H1 (cell line): ENCODE data around the gene GGT6. TPM values are rescaled to one million over a fixed set of nuclear protein-coding genes. Genes with fewer than 3 reads are reported as not detected.
A peak's percentile ranks its signal among the peaks of the same experiment; 100 is the strongest.

Source experiments
- CTCF ChIA-PET: fragments of 300-600 bp; sonication (Branson Sonifier 250); formaldehyde crosslinking; loops from one replicate; lab custom pipeline; 2021; ENCODE audit not compliant: partially characterized antibody; lab: Charles Lee
- POLR2A ChIA-PET: fragments of 300-600 bp; sonication (Branson Sonifier 250); formaldehyde crosslinking; loops from one replicate; lab custom pipeline; 2021; ENCODE audit warnings: inconsistent platforms; ENCODE audit not compliant: partially characterized antibody; lab: Charles Lee
- DNase-seq, 2 experiments: peaks; one replicate each; pipeline versions ENCODE4 v3.0.0 to v3.0.0-alpha.2; 2010 to 2022; ENCODE audit warnings: low spot score in 2 of 2, low read depth in 1 of 2, mixed read lengths in 1 of 2
- FAIRE-seq: peaks from 2 replicates; lab custom pipeline; 2011; peaks lifted over from hg19 to GRCh38; lab: Jason Lieb, UNC
- H2AFZ ChIP-seq: 2 replicates; pipeline ENCODE4 v1.8.1; 2012; ENCODE audit warnings: low read length, inconsistent platforms
- H2AK5ac ChIP-seq: 2 replicates; pipeline ENCODE4 v1.6.1; 2013; ENCODE audit warnings: low read depth, low read length
- H2BK120ac ChIP-seq: replicated peaks from 2 replicates; pipeline ENCODE3; 2013; ENCODE audit warnings: low read depth, low read length, inconsistent platforms
- H2BK12ac ChIP-seq: 2 replicates; pipeline ENCODE4 v1.6.1; 2013; ENCODE audit warnings: low read depth, low read length
- H2BK15ac ChIP-seq: 2 replicates; pipeline ENCODE4 v1.6.1; 2013; ENCODE audit warnings: low read length
- H2BK20ac ChIP-seq: 2 replicates; pipeline ENCODE4 v1.6.1; 2013; ENCODE audit warnings: low read length
- H2BK5ac ChIP-seq: 2 replicates; pipeline ENCODE4 v1.6.1; 2013; ENCODE audit warnings: low read depth, low read length
- H3K14ac ChIP-seq: 2 replicates; pipeline ENCODE4 v1.6.1; 2013; ENCODE audit warnings: inconsistent platforms; ENCODE audit not compliant: insufficient read length
- H3K18ac ChIP-seq: 2 replicates; pipeline ENCODE4 v1.6.1; 2013; ENCODE audit warnings: low read length; ENCODE audit errors: extremely low read depth
- H3K23ac ChIP-seq: 2 replicates; pipeline ENCODE4 v1.6.1; 2013; ENCODE audit warnings: inconsistent platforms; ENCODE audit not compliant: insufficient read length
- H3K23me2 ChIP-seq: 2 replicates; pipeline ENCODE4 v1.6.1; 2013; ENCODE audit warnings: low read depth, low read length
- H3K27ac ChIP-seq: 2 replicates; pipeline ENCODE4 v1.6.1; 2011; ENCODE audit warnings: low read depth, low read length, inconsistent platforms
- H3K27me3 ChIP-seq, 4 experiments: replicated peaks in 1 of 4; 1 replicate in 1 of 4; 2 replicates in 3 of 4; pipeline versions ENCODE4 v1.6.1 to v1.8.1; 2011 to 2013; ENCODE audit warnings: low read length in 3 of 4, mild to moderate bottlenecking in 3 of 4, inconsistent platforms in 2 of 4, mixed read lengths in 2 of 4, moderate library complexity in 1 of 4; ENCODE audit not compliant: control insufficient read depth in 3 of 4, insufficient read depth in 3 of 4; ENCODE audit errors: extremely low read depth in 1 of 4
- H3K36me3 ChIP-seq, 4 experiments: 2 replicates each; pipeline versions ENCODE4 v1.6.1 to v1.8.1; 2011 to 2013; ENCODE audit warnings: mild to moderate bottlenecking in 4 of 4, low read length in 3 of 4, moderate library complexity in 2 of 4, control low read depth in 1 of 4, inconsistent platforms in 1 of 4; ENCODE audit not compliant: insufficient read depth in 4 of 4, control insufficient read depth in 2 of 4
- H3K4ac ChIP-seq: replicated peaks from 2 replicates; pipeline ENCODE3; 2013; ENCODE audit warnings: low read length, low read depth, mixed read lengths, inconsistent platforms; ENCODE audit not compliant: insufficient read length
- H3K4me1 ChIP-seq, 4 experiments: replicated peaks in 1 of 4; 1 replicate in 1 of 4; 2 replicates in 3 of 4; pipeline versions ENCODE4 v1.6.1 to v1.8.1; 2011 to 2013; ENCODE audit warnings: low read length in 3 of 4, inconsistent platforms in 2 of 4, mixed read lengths in 1 of 4; ENCODE audit not compliant: insufficient read depth in 4 of 4, control insufficient read depth in 3 of 4
- H3K4me2 ChIP-seq, 2 experiments: 2 replicates each; pipeline versions ENCODE4 v1.6.1 to v1.8.1; 2011 to 2013; ENCODE audit warnings: low read depth in 2 of 2, low read length in 2 of 2, control low read depth in 1 of 2, inconsistent platforms in 1 of 2, mild to moderate bottlenecking in 1 of 2; ENCODE audit not compliant: insufficient read depth in 1 of 2
- H3K4me3 ChIP-seq, 4 experiments: fragments of 200-600, 300-600 bp in 1 of 4; sonication (generic), shearing (Covaris generic), sonication (Bioruptor Twin) in 1 of 4; 2 replicates each; pipeline versions ENCODE4 v1.5.1 to v1.8.1; 2011 to 2016; ENCODE audit warnings: low read length in 4 of 4, low read depth in 3 of 4, control low read depth in 2 of 4, inconsistent platforms in 2 of 4, mild to moderate bottlenecking in 2 of 4, mixed read lengths in 1 of 4, moderate library complexity in 1 of 4; ENCODE audit not compliant: insufficient read depth in 2 of 4; ENCODE audit errors: extremely low read depth in 1 of 4
- H3K56ac ChIP-seq: replicated peaks from 2 replicates; pipeline ENCODE3; 2013; ENCODE audit warnings: low read depth, mild to moderate bottlenecking, mixed read lengths, low read length, inconsistent platforms; ENCODE audit not compliant: insufficient read length
- H3K79me1 ChIP-seq: 2 replicates; pipeline ENCODE4 v1.6.1; 2013; ENCODE audit warnings: low read depth, low read length, control low read depth
- H3K79me2 ChIP-seq, 2 experiments: 2 replicates each; pipeline versions ENCODE4 v1.6.1 to v1.8.1; 2012 to 2013; ENCODE audit warnings: low read length in 2 of 2, mild to moderate bottlenecking in 2 of 2, inconsistent platforms in 1 of 2; ENCODE audit not compliant: insufficient read depth in 2 of 2, control insufficient read depth in 1 of 2
- H3K9ac ChIP-seq, 4 experiments: replicated peaks in 1 of 4; 1 replicate in 1 of 4; 2 replicates in 3 of 4; pipeline versions ENCODE4 v1.6.1 to v1.8.1; 2011 to 2013; ENCODE audit warnings: low read depth in 3 of 4, low read length in 3 of 4, control low read depth in 2 of 4, mild to moderate bottlenecking in 2 of 4, moderate library complexity in 2 of 4, inconsistent platforms in 1 of 4; ENCODE audit errors: extremely low read depth in 1 of 4
- H3K9me3 ChIP-seq, 2 experiments: 2 replicates each; pipeline versions ENCODE4 v1.6.1 to v1.8.1; 2012 to 2013; ENCODE audit warnings: mild to moderate bottlenecking in 2 of 2, moderate library complexity in 2 of 2, control low read depth in 1 of 2, inconsistent platforms in 1 of 2, low read depth in 1 of 2, low read length in 1 of 2, mixed read lengths in 1 of 2; ENCODE audit not compliant: insufficient read depth in 2 of 2
- H4K20me1 ChIP-seq, 2 experiments: replicated peaks in 1 of 2; 2 replicates each; pipeline versions ENCODE3 to v1.8.1; 2011 to 2013; ENCODE audit warnings: inconsistent platforms in 2 of 2, low read length in 2 of 2, mild to moderate bottlenecking in 1 of 2; ENCODE audit not compliant: insufficient read depth in 2 of 2, control insufficient read depth in 1 of 2
- H4K5ac ChIP-seq: 2 replicates; pipeline ENCODE4 v1.6.1; 2013; ENCODE audit warnings: low read length, low read depth, mixed read lengths, inconsistent platforms; ENCODE audit not compliant: insufficient read length
- H4K8ac ChIP-seq: 2 replicates; pipeline ENCODE4 v1.8.0; 2013; ENCODE audit warnings: mild to moderate bottlenecking, moderate library complexity, low read length, inconsistent platforms; ENCODE audit not compliant: insufficient read depth; ENCODE audit errors: extremely low read depth
- H4K91ac ChIP-seq: replicated peaks from 2 replicates; pipeline ENCODE3; 2013; ENCODE audit warnings: low read length, mixed read lengths, inconsistent platforms; ENCODE audit not compliant: insufficient read length
- ASH2L ChIP-seq: fragments of 200-600, 300-600 bp; sonication (generic); IDR thresholded peaks from one replicate; pipeline ENCODE4 v1.7.1; 2017; ENCODE audit warnings: low read length
- CEBPB ChIP-seq: IDR thresholded peaks from 2 replicates; pipeline ENCODE4 v1.6.1; 2012; ENCODE audit warnings: low read depth, low read length
- EP300 ChIP-seq, 2 experiments: IDR thresholded peaks; 1 replicate in 1 of 2; 2 replicates in 1 of 2; pipeline ENCODE4 v1.6.1; 2011 to 2012; ENCODE audit warnings: low read depth in 2 of 2, low read length in 2 of 2, mild to moderate bottlenecking in 2 of 2, borderline replicate concordance in 1 of 2, inconsistent platforms in 1 of 2, moderate library complexity in 1 of 2
- JUN ChIP-seq: IDR thresholded peaks from 2 replicates; pipeline ENCODE4 v1.6.1; 2011; ENCODE audit warnings: low read depth, mild to moderate bottlenecking, improper control_type of control experiment, low read length
- KDM1A ChIP-seq: fragments of 200-600, 300-600 bp; sonication (generic); IDR thresholded peaks from 2 replicates; pipeline ENCODE4 v1.7.1; 2016; ENCODE audit warnings: mild to moderate bottlenecking, low read length, borderline replicate concordance
- MAX ChIP-seq: IDR thresholded peaks from 2 replicates; pipeline ENCODE4 v1.6.1; 2012; ENCODE audit warnings: inconsistent platforms
- POLR2A ChIP-seq, 2 experiments: IDR thresholded peaks; 1 replicate in 1 of 2; 2 replicates in 1 of 2; pipeline ENCODE4 v1.6.1; 2011; ENCODE audit warnings: low read depth in 2 of 2, low read length in 2 of 2, mild to moderate bottlenecking in 2 of 2; ENCODE audit errors: control extremely low read depth in 1 of 2
- SIN3A ChIP-seq, 2 experiments: IDR thresholded peaks in 1 of 2; conservative IDR thresholded peaks in 1 of 2; 2 replicates each; pipeline ENCODE4 v1.6.1; 2011 to 2012; ENCODE audit warnings: low read length in 2 of 2, improper control_type of control experiment in 1 of 2, low read depth in 1 of 2, mild to moderate bottlenecking in 1 of 2
- SIX5 ChIP-seq: IDR thresholded peaks from 2 replicates; pipeline ENCODE4 v1.6.1; 2011; ENCODE audit warnings: mild to moderate bottlenecking, low read depth, low read length
- SP4 ChIP-seq: IDR thresholded peaks from 2 replicates; pipeline ENCODE4 v1.6.1; 2012; ENCODE audit warnings: low read length, inconsistent platforms
- WGBS, 2 experiments: shearing (Covaris generic) in 1 of 2; methylation state at CpG; one replicate each; pipeline versions ENCODE4 v1.1.6 to v1.1.7; 2013 to 2015; ENCODE audit warnings: low lambda C conversion rate in 2 of 2, mixed read lengths in 2 of 2, inconsistent platforms in 1 of 2, low coverage in 1 of 2, missing lambda C conversion rate in 1 of 2; ENCODE audit not compliant: insufficient replicate concordance in 2 of 2, insufficient coverage in 1 of 2, insufficient read length in 1 of 2; ENCODE audit errors: extremely low coverage in 1 of 2, missing lambda C conversion rate in 1 of 2; 5-methylcytosine and 5-hydroxymethylcytosine counted together
- polyA plus RNA-seq, 7 experiments: library from polyadenylated mRNA; depleted of rRNA in 3 of 7; stranded (reverse) in 5 of 7; unstranded in 2 of 7; fragments of >200 nt in 5 of 7; fragments of 200-250 nt in 2 of 7; gene quantifications; 1 replicate in 5 of 7; 2 replicates in 1 of 7; 4 replicates in 1 of 7; pipeline versions ENCODE4 v1.2.1 to v1.2.3, GENCODE V29; 2011 to 2013; ENCODE audit warnings: missing spikeins in 2 of 7, mixed read lengths in 2 of 7
- total RNA-seq: library from RNA; stranded (reverse); fragmentation: NEBNext Ultra II Directional; extraction: Animal tissue kit (Norgen Biotek cat#: 25700); gene quantifications from 2 replicates; pipeline ENCODE4 v1.2.1, GENCODE V29; 2021
- TF ChIP-seq, protein P1 (sequence below): IDR thresholded peaks from 2 replicates; pipeline ENCODE4 v1.6.1; 2012; ENCODE audit warnings: low read length, inconsistent platforms

GGT6 gene
- total and polyA plus RNA-seq, 2 of the 8 experiments (the other 6 are each of a cell fraction or from before 2014, with no cell fraction given) = 0.18 TPM; not detected in 1

DNA sequence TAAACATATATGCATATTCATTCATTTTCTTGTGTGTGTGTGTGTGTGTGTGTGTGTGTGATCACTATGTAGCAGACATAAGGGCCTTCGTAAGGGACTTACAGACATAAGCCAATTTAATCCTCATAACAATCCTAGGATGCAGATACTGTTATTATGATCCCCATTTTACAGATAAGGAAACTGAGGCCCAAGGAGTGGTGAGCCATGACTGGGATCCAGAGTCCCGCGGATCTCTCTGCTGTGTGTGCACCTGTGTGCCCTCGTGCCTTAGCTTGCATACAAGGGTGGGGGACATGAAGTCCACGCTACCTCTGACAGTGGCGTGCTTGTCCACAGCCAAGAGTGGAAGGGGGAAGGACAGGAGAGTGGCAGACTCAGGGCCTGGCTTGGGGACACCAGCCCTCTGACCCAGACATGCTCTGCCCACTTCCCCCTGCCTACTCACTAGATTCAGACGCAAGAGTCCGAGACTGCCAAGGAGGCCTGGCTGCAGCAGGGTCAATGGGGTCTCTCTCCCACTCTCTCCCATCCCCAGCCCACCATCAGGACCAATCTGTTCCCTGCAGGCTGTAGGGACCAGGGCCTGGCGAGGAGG is 14.2 kb upstream of the GGT6 start:
- H3K9me3 ChIP-seq = no peaks in the 10 kb centered on the region
- H2BK20ac ChIP-seq = 0 out of 2 replicates have a peak overlapping the region, but pooled peaks have one; percentile 77
- no peak overlapping the region for H3K27ac ChIP-seq
- CTCF ChIA-PET = interaction anchor here (1.2 to 1.6 kb wide), 2 partner anchors 9 kb away, joined by 3 to 4 read pairs; partner anchors contain the start of gene SMTNL2
- FAIRE-seq (no peak), DNase-seq (no peak)
- no peaks in the 10 kb centered on the region for H3K27me3 ChIP-seq
- peak overlapping the region; percentile 40; the same call in 1 of the 2 replicates for H2BK15ac ChIP-seq
- H3K36me3 ChIP-seq = no peaks in the 10 kb centered on the region
- H2AFZ ChIP-seq = no peak overlapping the region
- H3K23ac ChIP-seq = no peak overlapping the region
- no peak overlapping the region for H3K14ac ChIP-seq
- H4K8ac ChIP-seq = no peak overlapping the region
- H3K18ac ChIP-seq = no peak overlapping the region
- no peak overlapping the region for H2BK5ac ChIP-seq
- H2AK5ac ChIP-seq = peak overlapping the region; percentile 76; the same call in 1 of the 2 replicates
- WGBS, 2 experiments = 91% methylated on average over 9 of the region's 9 CpGs; no CpG with 5 or more reads in 1 of the 2 experiments
- no peak overlapping the region for H4K5ac ChIP-seq
- no peak overlapping the region for H3K4ac ChIP-seq
- no peaks in the 10 kb centered on the region for H3K79me1 ChIP-seq
- H3K9ac ChIP-seq = no peak overlapping the region
- no peak overlapping the region for H3K56ac ChIP-seq
- no peak overlapping the region for H4K91ac ChIP-seq
- POLR2A ChIA-PET = no interaction called here
- H3K79me2 ChIP-seq = no peaks in the 10 kb centered on the region
- no peaks in the 10 kb centered on the region; the same call in 1 of the 2 replicates for H3K23me2 ChIP-seq
- H3K4me3 ChIP-seq = no peak overlapping the region
- H3K4me2 ChIP-seq = no peak overlapping the region
- no peaks in the 10 kb centered on the region for H4K20me1 ChIP-seq
- no peak overlapping the region for H2BK120ac ChIP-seq
- H3K4me1 ChIP-seq = peaks cover 9 to 19% (median 16%) of the 10 kb centered on the region in 4 experiments
- peak overlapping the region; percentile 85; the same call in 1 of the 2 replicates for H2BK12ac ChIP-seq
- TF ChIP-seq SIX5 = no peak
- TF ChIP-seq POLR2A (IDR thresholded peaks at IDR 0.05; ENCODE audit: control extremely low read depth in 1 of 2, low read depth in 2 of 2, low read length in 2 of 2) = no peak
- TF ChIP-seq, protein P1, sequence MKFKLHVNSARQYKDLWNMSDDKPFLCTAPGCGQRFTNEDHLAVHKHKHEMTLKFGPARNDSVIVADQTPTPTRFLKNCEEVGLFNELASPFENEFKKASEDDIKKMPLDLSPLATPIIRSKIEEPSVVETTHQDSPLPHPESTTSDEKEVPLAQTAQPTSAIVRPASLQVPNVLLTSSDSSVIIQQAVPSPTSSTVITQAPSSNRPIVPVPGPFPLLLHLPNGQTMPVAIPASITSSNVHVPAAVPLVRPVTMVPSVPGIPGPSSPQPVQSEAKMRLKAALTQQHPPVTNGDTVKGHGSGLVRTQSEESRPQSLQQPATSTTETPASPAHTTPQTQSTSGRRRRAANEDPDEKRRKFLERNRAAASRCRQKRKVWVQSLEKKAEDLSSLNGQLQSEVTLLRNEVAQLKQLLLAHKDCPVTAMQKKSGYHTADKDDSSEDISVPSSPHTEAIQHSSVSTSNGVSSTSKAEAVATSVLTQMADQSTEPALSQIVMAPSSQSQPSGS = no peak
- TF ChIP-seq JUN = no peak
- TF ChIP-seq SP4 = no peak
- TF ChIP-seq KDM1A = no peak
- TF ChIP-seq CEBPB = no peak
- no peak for TF ChIP-seq ASH2L
- TF ChIP-seq EP300 (IDR thresholded peaks at IDR 0.05; ENCODE audit: borderline replicate concordance in 1 of 2, low read depth in 2 of 2, low read length in 2 of 2) = no peak
- no peak for TF ChIP-seq MAX
- TF ChIP-seq SIN3A (conservative IDR thresholded peaks at IDR 0.05 in 1 of 2, IDR thresholded peaks at IDR 0.05 in 1 of 2; ENCODE audit: low read depth in 1 of 2, low read length in 2 of 2) = no peak
